Measurements from ENCODE around the gene FBXL3.

The FBXL3 gene

GRCh38 chr13:77038907-77039480 is 12.0 kb upstream of the FBXL3 start:
- no peak for TF ChIP-seq CTCF (IDR thresholded peaks at IDR 0.05)

GRCh38 chr13:77036279-77036678 is 9.3 kb upstream of the FBXL3 start:
- TF ChIP-seq CTCF (IDR thresholded peaks at IDR 0.05): no peak

- TF ChIP-seq CTCF (IDR thresholded peaks at IDR 0.05): no peak
Observed at GRCh38 chr13:77034881-77035280, 7.9 kb upstream of the FBXL3 start.

GRCh38 chr13:77033717-77034302 is 6.9 kb upstream of the FBXL3 start:
- no peak for TF ChIP-seq CTCF (IDR thresholded peaks at IDR 0.05)

- TF ChIP-seq CTCF (IDR thresholded peaks at IDR 0.05): no peak
Observed at GRCh38 chr13:77031656-77032243, 4.8 kb upstream of the FBXL3 start.

- no peak for TF ChIP-seq CTCF (IDR thresholded peaks at IDR 0.05)
Observed at GRCh38 chr13:77029436-77029835, 2.5 kb upstream of the FBXL3 start.

GRCh38 chr13:77028202-77028601 is 1.2 kb upstream of the FBXL3 start:
- no peak for TF ChIP-seq CTCF (IDR thresholded peaks at IDR 0.05)
